SW480 (cell line): ENCODE measurements around the gene PNKP.

Experiments
- DNase-seq: peaks from one replicate; pipeline ENCODE4 v3.0.0-alpha.2; 2016; ENCODE audit warnings: low spot score

The PNKP gene

GRCh38 chr19:49876422-49877019, 9.1 kb upstream of the PNKP start:
- peak; percentile 100 for DNase-seq

- no peak for DNase-seq
These were observed 8.6 kb upstream of the PNKP start for GRCh38 chr19:49875857-49876421.

DNA sequence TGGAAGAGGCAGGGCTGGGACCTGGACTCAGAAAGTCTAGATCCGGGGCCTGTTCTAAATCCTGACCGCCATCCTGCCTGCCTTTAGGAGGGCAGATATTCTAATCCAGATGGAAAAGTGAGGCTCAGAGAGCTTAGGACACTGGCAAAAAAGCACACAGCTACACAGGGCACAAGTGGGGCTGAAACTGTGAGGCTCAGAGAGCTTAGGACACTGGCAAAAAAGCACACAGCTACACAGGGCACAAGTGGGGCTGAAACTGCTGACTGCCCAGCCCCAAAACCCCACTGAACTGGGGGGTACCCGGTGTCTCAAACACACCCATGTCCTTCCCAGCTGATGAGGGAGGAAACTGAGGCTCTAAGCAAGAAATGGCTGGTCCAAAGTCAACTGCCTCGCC, 7.8 kb upstream of the PNKP start:
- no peak for DNase-seq

GRCh38 chr19:49874503-49875157, 7.3 kb upstream of the PNKP start:
- DNase-seq, result no peak

DNA sequence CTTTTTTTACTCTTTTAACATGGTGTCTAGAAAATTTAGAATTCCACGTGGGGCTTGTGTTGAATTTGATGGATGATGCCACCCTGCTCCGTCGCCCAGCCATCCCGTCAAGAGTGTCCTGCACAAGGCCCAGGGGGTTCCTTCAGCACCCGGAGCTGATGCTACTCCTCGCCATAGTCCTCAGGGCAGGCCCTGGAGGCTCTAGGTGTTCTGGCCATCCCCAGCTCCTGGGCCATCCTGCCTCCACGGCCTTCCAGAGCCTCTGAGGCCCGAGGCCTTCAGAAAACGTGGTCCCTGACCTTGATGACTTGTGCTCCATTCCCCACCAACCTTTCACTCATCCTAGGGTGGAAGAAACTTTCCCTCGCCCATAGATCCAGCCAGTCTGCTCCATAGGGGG, 6.5 kb upstream of the PNKP start:
- no peak for DNase-seq

DNA sequence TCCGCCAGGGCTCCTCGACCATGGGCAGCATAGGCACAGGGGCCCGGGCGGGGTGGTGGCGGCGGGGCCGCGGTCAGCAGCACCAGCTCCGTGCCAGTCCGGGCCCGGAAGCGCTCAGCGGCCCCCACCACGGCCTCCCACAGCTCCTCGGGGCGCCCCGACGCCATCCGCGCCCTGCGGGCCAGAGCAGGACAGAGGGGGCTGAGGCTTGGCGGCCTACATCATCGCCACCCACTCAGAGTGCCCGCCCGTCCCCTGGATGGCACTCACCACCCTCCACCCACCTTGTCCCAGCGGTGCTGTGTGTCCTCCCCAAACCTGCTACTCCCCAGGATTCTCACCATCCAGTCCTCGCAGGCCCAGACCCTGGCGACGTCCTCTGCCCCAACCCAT, 5.7 kb upstream of the PNKP start:
- DNase-seq, result no peak

GRCh38 chr19:49872245-49873128, 5.1 kb upstream of the PNKP start:
- no peak for DNase-seq

- DNase-seq, result no peak
These were observed 4.1 kb upstream of the PNKP start for GRCh38 chr19:49871349-49871985.

GRCh38 chr19:49870309-49870901, 3.0 kb upstream of the PNKP start:
- DNase-seq, result no peak

GRCh38 chr19:49869484-49870308, 2.3 kb upstream of the PNKP start:
- peak; percentile 100 for DNase-seq

DNA sequence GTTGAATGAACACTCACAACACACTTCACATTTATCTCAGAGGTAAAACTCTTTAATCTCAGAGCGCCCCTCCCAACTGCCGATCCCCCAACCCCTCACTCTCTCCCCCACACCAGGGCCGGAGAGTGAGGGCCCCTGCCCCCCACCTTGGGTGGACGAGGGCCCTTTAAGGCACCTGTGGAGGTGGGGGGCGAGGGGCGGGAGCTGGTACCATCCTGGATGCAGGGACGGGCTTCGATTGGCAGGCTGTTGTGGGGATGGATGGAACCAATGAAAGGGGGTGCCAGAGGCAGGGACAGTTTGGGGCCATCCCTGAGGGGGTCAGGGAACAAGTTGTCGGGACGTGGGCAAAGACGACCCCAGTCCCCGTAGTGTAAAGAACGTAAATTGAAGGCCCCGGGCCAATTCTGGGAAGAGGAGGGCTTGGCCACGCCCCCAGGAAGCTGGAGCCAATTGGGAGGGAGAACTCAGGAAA, 1.7 kb upstream of the PNKP start:
- DNase-seq, result no peak

DNA sequence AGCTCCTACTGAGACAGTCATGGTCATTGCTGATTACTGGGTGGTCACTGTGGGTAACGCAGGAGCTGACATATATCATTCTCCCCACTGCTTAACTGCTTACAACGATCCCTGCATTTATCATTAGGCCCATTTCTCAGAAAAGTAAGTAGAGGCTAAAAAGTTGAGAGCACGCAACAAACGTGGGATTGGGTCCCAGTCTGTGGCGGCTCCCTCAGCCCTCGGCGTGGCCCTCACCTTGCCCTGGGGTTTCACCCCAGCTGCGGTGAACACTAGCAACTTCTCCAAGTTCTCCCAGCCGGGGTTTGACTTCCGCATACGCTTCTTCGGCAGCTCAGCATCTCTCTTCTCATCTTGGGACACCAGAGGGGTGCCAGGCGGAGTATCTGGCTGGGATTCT, 2.5 kb downstream of the PNKP start:
- DNase-seq, result no peak

DNA sequence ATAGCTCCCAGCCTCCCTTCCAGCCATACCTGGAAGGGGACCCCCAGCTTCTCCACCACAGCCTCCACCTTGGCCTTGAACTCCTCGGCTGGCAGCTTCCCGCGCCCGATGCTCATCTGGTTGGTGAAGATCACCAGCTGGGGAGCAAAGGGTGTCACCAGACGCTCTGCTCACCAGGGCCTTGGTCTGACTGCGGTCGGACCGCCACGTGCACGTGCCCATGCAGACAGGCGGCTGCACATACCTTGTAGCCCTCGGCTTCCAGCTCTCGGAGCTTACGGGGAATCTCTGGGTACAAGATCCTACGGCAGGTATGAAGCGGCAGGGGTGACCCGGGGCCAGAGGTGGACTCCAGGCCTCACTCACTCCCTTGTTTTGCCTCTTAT, 3.4 kb downstream of the PNKP start:
- DNase-seq, result no peak

DNA sequence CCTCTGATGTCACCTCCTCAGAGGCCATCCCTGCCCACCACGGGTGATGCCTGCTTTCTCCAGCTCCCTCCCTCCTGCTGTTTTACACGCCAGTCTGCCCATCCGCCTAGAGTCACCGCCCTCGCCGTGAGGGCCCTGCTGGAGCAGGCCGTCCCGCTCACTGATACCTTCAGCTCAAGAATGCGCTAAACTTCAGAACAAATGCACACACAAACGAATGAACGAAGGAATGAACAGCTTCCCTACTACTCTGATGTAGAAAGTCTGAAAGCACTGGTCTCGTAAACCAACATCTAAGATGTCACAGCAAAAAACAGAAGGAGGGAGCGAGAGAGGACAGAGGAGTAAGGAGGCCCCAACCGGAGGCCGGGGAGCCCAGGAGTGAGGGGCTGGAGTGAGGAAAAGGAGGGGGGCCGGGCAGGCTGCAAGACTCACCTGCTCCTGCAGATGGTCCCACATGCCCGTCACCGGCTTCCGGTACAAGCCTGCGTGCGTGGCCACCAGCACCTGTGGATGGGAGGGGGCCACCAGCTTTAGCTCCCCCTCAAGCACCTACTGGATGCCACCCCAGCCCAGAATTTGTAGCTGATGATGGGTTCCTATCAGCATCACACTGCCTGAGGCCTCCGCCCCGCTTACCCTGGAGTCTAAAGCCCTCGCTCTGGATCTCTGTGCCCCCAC, 4.0 kb downstream of the PNKP start:
- DNase-seq, result no peak

GRCh38 chr19:49862391-49863253, 4.8 kb downstream of the PNKP start:
- no peak for DNase-seq

DNA sequence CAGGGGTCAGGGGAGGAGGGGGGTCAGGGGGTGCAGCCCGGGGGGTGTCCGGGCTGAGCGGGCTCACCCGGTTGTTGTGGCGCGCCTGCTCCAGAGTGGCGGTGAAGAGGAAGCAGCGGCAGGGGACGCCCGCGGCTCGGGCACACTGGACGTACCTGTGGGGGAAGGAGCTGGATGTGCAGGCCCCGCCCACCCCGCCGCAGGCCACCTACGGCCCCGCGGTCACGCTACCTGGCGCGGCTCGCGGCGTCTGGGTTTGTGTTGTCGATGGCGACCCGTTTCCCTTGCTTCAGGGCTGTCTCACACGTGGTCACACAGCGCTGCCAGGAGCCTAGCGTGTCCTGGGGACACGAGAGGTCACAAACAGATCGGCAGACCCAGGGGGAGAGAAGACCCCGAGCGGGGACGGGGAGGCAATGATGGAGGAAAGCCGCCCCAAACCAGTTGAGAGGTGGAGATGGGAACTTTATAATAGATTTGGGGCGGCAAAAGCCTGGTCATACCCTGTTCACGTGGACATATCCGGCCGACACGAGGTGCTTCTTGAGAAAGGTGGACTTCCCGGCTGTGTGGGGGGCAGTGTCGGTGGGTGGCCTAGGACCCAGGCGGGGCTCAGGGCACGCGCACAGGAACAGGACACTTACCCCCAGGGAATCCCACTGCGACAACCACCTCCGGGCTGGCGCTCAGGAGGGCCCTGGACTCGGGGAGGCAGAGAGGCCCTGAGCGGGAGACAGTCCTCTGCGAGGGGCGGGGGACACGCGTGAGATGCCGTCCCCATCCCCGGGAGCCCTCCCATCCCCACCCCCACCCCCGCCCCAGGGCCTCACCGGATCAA, 5.6 kb downstream of the PNKP start:
- no peak for DNase-seq

DNA sequence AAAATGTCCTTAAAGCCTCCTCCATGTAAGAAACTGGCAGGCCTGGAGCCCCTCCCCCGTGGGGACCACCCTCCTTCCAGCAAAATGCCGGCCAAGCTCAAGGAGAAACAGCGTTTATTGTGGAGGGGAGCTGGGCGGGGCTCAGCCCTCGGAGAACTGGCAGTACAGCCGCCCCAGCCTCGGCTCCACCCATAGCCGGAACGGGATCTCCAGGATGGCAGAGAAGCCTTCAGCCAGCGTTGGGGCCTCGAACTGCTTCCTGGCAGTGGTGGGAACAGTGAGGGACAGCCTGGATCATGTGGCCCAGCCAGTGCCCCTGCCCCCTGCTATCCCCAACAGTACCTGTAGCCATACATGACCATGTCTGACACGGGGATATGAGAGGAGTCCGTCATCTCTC, 6.3 kb downstream of the PNKP start:
- DNase-seq, result no peak

- no peak for DNase-seq
These were observed 6.9 kb downstream of the PNKP start for GRCh38 chr19:49860336-49861102.
